Measurements from ENCODE around the gene PPTC7.
A peak's percentile ranks its signal among the peaks of the same experiment; 100 is the strongest.

PPTC7 gene

DNA sequence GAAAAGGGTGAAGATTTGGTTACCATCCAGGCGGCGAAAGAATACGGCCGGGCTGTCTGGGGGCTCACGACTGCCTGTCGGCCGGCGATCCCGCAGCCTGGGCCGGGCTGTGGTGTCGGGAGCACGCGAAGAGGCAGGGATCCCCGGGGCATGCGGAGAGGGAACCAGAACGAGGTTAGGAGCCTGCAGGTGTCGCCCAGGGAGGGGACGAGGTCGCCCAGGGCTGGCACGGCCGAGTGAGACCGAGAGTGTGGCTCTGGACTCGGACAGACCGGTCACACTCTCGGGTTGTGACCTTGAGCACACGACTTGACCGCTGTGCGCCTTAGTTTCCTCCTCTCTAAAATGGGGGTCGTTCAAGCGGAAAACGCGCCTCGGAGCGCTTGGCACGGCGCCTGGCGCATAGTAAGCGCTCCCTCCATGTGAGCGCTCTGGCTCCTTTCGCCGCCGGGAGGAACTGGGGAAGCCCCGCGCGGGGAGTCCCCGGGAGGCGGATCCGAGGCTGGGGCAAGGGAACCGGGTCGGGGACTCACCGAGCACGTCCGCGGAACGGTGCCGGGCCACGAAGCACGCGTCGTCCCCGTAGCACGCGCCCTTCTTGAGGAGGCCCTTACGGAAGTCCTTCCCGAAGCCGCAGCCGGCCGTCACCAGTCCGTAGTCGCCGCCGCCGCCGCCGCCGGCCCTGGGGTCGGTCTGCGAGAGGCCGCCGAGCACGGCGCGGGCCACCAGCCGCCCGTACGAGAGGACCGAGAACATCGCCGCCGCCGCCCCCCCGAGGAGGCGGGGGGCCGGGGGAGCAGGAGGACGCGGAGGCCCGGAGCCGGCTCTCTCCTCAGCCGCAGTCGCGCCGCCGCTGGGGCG is 612 bp downstream of the PPTC7 start:
- peak; percentile 74 for DNase-seq (ENCODE audit: low read depth)
- TF ChIP-seq, protein P1, sequence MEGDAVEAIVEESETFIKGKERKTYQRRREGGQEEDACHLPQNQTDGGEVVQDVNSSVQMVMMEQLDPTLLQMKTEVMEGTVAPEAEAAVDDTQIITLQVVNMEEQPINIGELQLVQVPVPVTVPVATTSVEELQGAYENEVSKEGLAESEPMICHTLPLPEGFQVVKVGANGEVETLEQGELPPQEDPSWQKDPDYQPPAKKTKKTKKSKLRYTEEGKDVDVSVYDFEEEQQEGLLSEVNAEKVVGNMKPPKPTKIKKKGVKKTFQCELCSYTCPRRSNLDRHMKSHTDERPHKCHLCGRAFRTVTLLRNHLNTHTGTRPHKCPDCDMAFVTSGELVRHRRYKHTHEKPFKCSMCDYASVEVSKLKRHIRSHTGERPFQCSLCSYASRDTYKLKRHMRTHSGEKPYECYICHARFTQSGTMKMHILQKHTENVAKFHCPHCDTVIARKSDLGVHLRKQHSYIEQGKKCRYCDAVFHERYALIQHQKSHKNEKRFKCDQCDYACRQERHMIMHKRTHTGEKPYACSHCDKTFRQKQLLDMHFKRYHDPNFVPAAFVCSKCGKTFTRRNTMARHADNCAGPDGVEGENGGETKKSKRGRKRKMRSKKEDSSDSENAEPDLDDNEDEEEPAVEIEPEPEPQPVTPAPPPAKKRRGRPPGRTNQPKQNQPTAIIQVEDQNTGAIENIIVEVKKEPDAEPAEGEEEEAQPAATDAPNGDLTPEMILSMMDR (IDR thresholded peaks at IDR 0.05; ENCODE audit: insufficient read depth, low read depth, low read length, missing control alignments): no peak
- H3K4me3 ChIP-seq (ENCODE audit: low read length): peak overlapping the region; percentile 98

DNA sequence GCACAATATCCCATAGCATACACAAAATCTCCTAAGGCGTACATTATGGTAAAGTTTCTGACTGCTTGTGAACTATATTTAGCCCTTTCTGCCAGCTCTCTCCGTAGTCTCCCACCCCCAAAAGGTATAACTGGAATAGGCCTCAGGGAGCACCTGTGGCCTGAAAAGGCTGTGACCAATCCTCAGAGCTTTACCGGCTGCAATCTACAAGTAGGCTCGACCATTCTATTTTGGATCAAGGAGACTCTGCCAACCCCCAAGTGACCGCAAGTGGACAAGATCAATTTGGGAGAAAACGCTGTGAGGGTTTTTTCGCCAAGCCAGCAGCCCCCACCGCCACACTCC is 1.2 kb downstream of the PPTC7 start:
- peak; percentile 29 for DNase-seq (ENCODE audit: low read depth)
- TF ChIP-seq, protein P1 (IDR thresholded peaks at IDR 0.05; ENCODE audit: insufficient read depth, low read depth, low read length, missing control alignments): no peak
- H3K4me3 ChIP-seq (ENCODE audit: low read length): peak overlapping the region; percentile 98

DNA sequence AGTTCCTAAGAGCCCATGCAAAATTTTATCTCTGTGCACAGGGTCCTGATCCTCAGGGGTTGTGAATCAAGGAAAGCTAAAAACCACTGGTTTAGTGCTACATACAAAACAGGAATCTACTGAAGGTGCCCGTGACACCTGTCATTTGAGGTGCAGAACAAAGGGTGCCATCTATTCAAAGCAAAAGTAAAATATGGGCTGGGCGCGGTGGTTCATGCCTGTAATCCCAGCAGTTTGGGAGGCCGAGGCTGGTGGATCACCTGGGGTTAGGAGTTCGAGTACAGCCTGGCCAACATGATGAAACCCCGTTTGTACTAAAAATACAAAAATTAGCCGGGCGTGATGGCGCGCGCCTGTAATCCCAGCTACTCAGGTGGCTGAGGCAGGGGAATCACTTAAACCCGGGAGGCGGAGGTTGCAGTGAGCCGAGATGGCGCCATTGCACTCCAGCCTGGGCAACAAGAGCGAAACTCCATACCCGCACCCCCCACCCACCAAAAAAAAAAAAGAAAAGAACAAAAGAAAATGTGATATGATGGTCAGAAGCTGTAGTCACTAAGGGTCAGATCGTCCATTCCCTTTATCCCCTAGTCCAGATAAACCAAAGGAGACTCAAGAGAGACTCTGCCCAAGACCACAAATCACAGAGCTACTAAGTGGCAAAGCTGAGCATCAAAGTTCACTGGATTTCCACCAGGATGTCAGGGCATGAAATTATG is 3.4 kb downstream of the PPTC7 start:
- no peak for DNase-seq (ENCODE audit: low read depth)

DNA sequence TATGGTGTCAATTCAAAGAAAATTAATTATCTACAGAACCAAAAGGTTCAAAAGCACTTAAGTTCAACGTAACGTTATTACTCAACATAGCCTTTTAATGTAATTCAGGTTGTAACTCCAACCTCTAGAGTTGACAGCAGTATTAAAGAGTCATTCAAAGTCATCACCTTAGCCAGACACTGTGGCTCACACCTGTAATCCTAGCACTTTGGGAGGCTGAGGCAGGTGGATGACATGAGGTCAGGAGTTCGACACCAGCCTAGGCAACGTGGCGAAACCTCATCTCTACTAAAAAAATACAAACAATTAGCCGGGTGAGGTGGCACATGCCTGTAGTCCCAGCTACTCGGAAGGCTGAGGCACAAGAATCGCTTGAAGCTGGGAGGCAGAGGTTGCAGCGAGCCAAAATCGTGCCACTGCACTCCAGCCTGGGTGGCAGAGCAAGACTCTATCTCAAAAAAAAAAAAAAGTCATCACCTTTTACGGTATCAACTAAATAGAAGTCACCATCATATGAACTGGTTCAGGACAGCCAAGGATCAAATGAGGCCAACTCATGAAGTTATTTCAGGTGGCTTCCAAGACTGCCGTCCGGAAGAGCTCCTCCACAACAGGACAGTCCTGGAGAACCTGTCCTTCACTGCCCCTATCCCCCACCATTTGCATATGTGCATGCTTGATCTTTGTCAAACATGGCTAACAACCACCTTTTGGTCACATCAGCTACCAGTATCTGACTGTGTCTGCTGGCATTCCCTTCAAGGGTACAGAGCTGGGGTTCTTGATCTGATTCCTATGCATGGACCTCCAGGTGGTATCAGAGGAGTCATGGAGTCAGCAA is 4.2 kb downstream of the PPTC7 start:
- DNase-seq (ENCODE audit: low read depth): peak; percentile 81
- H3K4me3 ChIP-seq (ENCODE audit: low read length): no peak overlapping the region
- TF ChIP-seq, protein P1 (IDR thresholded peaks at IDR 0.05; ENCODE audit: insufficient read depth, low read depth, low read length, missing control alignments): no peak

More for the DNA sequence above, 3.4 kb downstream of the PPTC7 start:
- no peak overlapping the region for H3K4me3 ChIP-seq (ENCODE audit: low read length)
- TF ChIP-seq, protein P1 (IDR thresholded peaks at IDR 0.05; ENCODE audit: insufficient read depth, low read depth, low read length, missing control alignments): no peak

DNA sequence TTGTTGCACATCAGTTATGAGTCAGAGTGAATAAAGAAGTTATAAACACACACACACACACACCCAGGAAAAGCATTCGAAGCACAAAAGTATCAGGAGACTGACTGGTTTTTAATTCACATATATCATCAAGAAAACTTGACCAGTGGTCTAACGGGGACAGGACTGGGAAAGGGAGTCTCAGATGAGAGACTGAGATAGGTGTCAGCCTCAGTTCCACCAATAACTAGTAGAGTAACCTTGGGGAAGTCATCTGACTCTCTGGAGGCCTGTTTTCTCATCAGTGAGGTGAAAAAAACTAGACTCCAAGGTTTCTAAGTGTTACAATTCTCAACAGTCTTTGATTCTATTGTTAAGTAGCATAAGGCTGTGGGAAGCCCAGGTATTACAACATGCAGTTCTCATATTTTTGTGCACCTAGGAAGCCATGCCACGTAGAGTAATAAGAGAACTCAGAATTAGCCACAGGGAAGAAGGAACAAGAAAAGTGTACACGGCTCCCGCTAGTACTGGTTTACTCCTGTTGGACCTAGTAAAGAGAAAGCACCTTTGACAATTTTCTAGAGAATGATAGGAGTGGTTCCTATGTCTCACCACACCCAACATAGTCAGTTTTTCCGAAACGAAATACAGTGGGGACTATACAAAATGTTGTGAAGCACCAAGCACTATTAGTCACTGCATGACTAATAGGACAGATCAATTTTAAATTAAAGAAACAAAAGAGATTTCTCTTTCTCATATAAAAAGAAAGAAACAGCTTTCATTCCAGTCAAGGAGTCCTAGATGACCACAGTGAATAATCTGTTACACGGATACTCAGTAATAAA is 5.0 kb downstream of the PPTC7 start:
- H3K4me3 ChIP-seq (ENCODE audit: low read length): peak overlapping the region; percentile 32
- TF ChIP-seq, protein P1 (IDR thresholded peaks at IDR 0.05; ENCODE audit: insufficient read depth, low read depth, low read length, missing control alignments): no peak
- peak; percentile 94 for DNase-seq (ENCODE audit: low read depth)

DNA sequence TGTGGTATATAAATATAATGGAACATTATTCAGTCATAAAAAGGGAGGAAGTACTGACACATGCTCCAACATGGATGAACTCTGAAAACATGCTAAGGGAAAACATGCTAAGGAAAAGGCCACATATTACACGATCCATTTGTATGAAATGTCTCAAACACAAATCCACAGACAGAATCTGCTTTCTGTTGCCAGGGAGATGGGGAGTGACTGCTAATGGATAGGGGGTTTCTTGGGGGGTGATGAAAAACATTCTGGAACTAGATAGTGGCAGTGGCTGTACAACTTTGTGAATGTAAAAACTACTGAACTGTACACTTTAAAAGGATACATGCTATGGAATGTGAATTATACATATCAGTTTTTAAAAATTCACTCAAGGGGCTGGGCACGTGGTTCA is 6.6 kb downstream of the PPTC7 start:
- H3K4me3 ChIP-seq (ENCODE audit: low read length): no peak overlapping the region
- no peak for DNase-seq (ENCODE audit: low read depth)

More for the DNA sequence above, 6.6 kb downstream of the PPTC7 start:
- TF ChIP-seq, protein P1 (IDR thresholded peaks at IDR 0.05; ENCODE audit: insufficient read depth, low read depth, low read length, missing control alignments): no peak
